Neural progenitor cell (in vitro differentiated cells): ENCODE measurements around the gene SSR4. TPM values are rescaled to one million over a fixed set of nuclear protein-coding genes. Genes with fewer than 3 reads are reported as not detected.

Source experiments
- DNase-seq: peaks from one replicate; pipeline ENCODE4 v3.0.0-alpha.2; 2016; ENCODE audit warnings: low spot score
- H2AFZ ChIP-seq: fragments of 200-600 bp; sonication (generic); replicated peaks from 2 replicates; pipeline ENCODE4 v1.6.1; 2016; ENCODE audit warnings: antibody characterized with exemption
- H3F3A ChIP-seq: fragments of 200-600 bp; sonication (generic); 2 replicates; pipeline ENCODE4 v1.6.1; 2016; ENCODE audit warnings: antibody characterized with exemption, low read depth
- H3K27ac ChIP-seq: fragments of 200-600 bp; sonication (generic); 2 replicates; pipeline ENCODE4 v1.5.1; 2016; ENCODE audit warnings: mild to moderate bottlenecking
- H3K27me3 ChIP-seq: fragments of 200-600 bp; sonication (generic); 2 replicates; pipeline ENCODE4 v1.6.1; 2016; ENCODE audit warnings: mild to moderate bottlenecking, moderate library complexity
- H3K36me3 ChIP-seq: fragments of 200-600 bp; sonication (generic); 2 replicates; pipeline ENCODE4 v1.5.1; 2016
- H3K4me1 ChIP-seq: fragments of 200-600 bp; sonication (generic); 2 replicates; pipeline ENCODE4 v1.6.1; 2016; ENCODE audit warnings: mixed run types
- H3K4me2 ChIP-seq: fragments of 200-600 bp; sonication (generic); 2 replicates; pipeline ENCODE4 v1.6.1; 2016
- H3K4me3 ChIP-seq: fragments of 200-600 bp; sonication (generic); 2 replicates; pipeline ENCODE4 v1.5.1; 2016
- H3K79me2 ChIP-seq: fragments of 200-600 bp; sonication (generic); 2 replicates; pipeline ENCODE4 v1.6.1; 2016; ENCODE audit warnings: low read depth
- H3K9ac ChIP-seq: fragments of 200-600 bp; sonication (generic); 2 replicates; pipeline ENCODE4 v1.6.1; 2016
- H3K9me3 ChIP-seq: fragments of 200-600 bp; sonication (generic); 2 replicates; pipeline ENCODE4 v1.5.1; 2016; ENCODE audit warnings: low read depth
- H4K20me1 ChIP-seq: fragments of 200-600 bp; sonication (generic); 2 replicates; pipeline ENCODE4 v1.6.1; 2016; ENCODE audit warnings: low read depth
- H3K27ac Mint-ChIP-seq: 3 replicates; pipeline ENCODE4 v1.8.0; 2021; ENCODE audit warnings: mixed read lengths
- H3K27me3 Mint-ChIP-seq: 2 replicates; pipeline ENCODE4 v1.8.0; 2022; ENCODE audit warnings: low read depth, mild to moderate bottlenecking, inconsistent platforms, moderate library complexity, mixed read lengths; ENCODE audit not compliant: insufficient read depth
- H3K36me3 Mint-ChIP-seq: 3 replicates; pipeline ENCODE4 v1.8.0; 2021; ENCODE audit warnings: mixed read lengths
- H3K4me1 Mint-ChIP-seq: 3 replicates; pipeline ENCODE4 v1.8.0; 2021; ENCODE audit warnings: mixed read lengths
- H3K4me3 Mint-ChIP-seq: 3 replicates; pipeline ENCODE4 v1.8.0; 2021; ENCODE audit warnings: mild to moderate bottlenecking, moderate library complexity, mixed read lengths
- H3K9me3 Mint-ChIP-seq: 3 replicates; pipeline ENCODE4 v1.8.0; 2020; ENCODE audit warnings: mixed read lengths
- CTCF ChIP-seq: fragments of 200-600 bp; sonication (generic); IDR thresholded peaks from 2 replicates; pipeline ENCODE4 v1.5.1; 2017; ENCODE audit warnings: antibody characterized with exemption, mild to moderate bottlenecking
- EZH2 ChIP-seq: fragments of 200-600 bp; sonication (generic); IDR thresholded peaks from 2 replicates; pipeline ENCODE4 v1.6.1; 2017; ENCODE audit warnings: antibody characterized with exemption, mild to moderate bottlenecking, moderate library complexity
- EZH2phosphoT487 ChIP-seq: fragments of 200-600 bp; sonication (generic); IDR thresholded peaks from 2 replicates; pipeline ENCODE4 v1.6.1; 2017; ENCODE audit warnings: antibody characterized with exemption
- total RNA-seq: library from RNA; depleted of rRNA; stranded (reverse); fragments of >200 nt; gene quantifications from 2 replicates; pipeline ENCODE4 v1.2.3, GENCODE V29; 2015; ENCODE audit warnings: low replicate concordance

The SSR4 gene
- total RNA-seq, 1 donor from 2014 or later: 58.4 TPM

- no peaks in the 10 kb centered on the region for H3K9me3 ChIP-seq
- Mint-ChIP-seq H3K4me3 (no peak overlapping the region), H3K36me3 (no peaks in the 10 kb centered on the region), H3K4me1 (peaks cover 19% of the 10 kb centered on the region), H3K9me3 (peaks cover 10% of the 10 kb centered on the region), H3K27ac (no peak overlapping the region), H3K27me3 (no peaks in the 10 kb centered on the region)
- no peak overlapping the region for H3K4me3 ChIP-seq
- H3K36me3 ChIP-seq: no peaks in the 10 kb centered on the region
- H3F3A ChIP-seq: peaks cover 16% of the 10 kb centered on the region
- TF ChIP-seq EZH2phosphoT487 (no peak), EZH2 (no peak), CTCF (no peak)
- no peak overlapping the region for H2AFZ ChIP-seq
- DNase-seq: no peak
- H3K27ac ChIP-seq: no peak overlapping the region
- no peaks in the 10 kb centered on the region for H3K79me2 ChIP-seq
- H3K4me2 ChIP-seq: no peak overlapping the region
- peaks cover 7% of the 10 kb centered on the region for H3K4me1 ChIP-seq
- H3K27me3 ChIP-seq: peaks cover 76% of the 10 kb centered on the region
- H4K20me1 ChIP-seq: no peaks in the 10 kb centered on the region
- H3K9ac ChIP-seq: no peak overlapping the region
These were observed 51.4 kb downstream of the SSR4 start for GRCh38 chrX:153845842-153846241.

Other genes with a start within 250 kb of the SSR4 start
- 15.2 and 22.2 TPM in 2 replicates for gene CCNQ, start 195.5 kb upstream of the SSR4 start, total RNA-seq
- 0.21 and 2.0 TPM in 2 replicates for gene DUSP9, start 147.5 kb upstream of the SSR4 start, total RNA-seq
- gene PNCK, start 120.9 kb upstream of the SSR4 start, total RNA-seq: 19.7 and 53.5 TPM in 2 replicates
- 94.1 and 191 TPM in 2 replicates for gene SLC6A8, start 106.7 kb upstream of the SSR4 start, total RNA-seq
- 52.5 and 68.7 TPM in 2 replicates for gene BCAP31, start 70.3 kb upstream of the SSR4 start, total RNA-seq
- gene ABCD1, start 69.8 kb upstream of the SSR4 start, total RNA-seq: 0.79 and 5.0 TPM in 2 replicates
- gene PLXNB3, start 30.4 kb upstream of the SSR4 start, total RNA-seq: 0.25 and 0.71 TPM in 2 replicates
- not detected in 2 replicates for gene SRPK3, start 13.6 kb upstream of the SSR4 start, total RNA-seq
- gene IDH3G, start 293 bp upstream of the SSR4 start, total RNA-seq: 40.3 and 50.6 TPM in 2 replicates
- 1.9 and 5.2 TPM in 2 replicates for gene PDZD4, start 35.9 kb downstream of the SSR4 start, total RNA-seq
- 0.49 and 1.7 TPM in 2 replicates for gene L1CAM, start 91.5 kb downstream of the SSR4 start, total RNA-seq
- not detected in 2 replicates for gene AVPR2, start 110.0 kb downstream of the SSR4 start, total RNA-seq
- gene ARHGAP4, start 131.6 kb downstream of the SSR4 start, total RNA-seq: 5.1 and 17.9 TPM in 2 replicates
- gene NAA10, start 140.4 kb downstream of the SSR4 start, total RNA-seq: 55.5 and 113 TPM in 2 replicates
- 5.4 and 9.3 TPM in 2 replicates for gene RENBP, start 150.0 kb downstream of the SSR4 start, total RNA-seq
- 20.7 and 57.7 TPM in 2 replicates for gene HCFC1, start 177.2 kb downstream of the SSR4 start, total RNA-seq
- gene TMEM187, start 178.1 kb downstream of the SSR4 start, total RNA-seq: 2.4 and 6.8 TPM in 2 replicates
- gene IRAK1, start 225.2 kb downstream of the SSR4 start, total RNA-seq: 6.8 and 13.6 TPM in 2 replicates